Raji (cell line): ENCODE results near the gene GLDC.
A peak's percentile ranks its signal among the peaks of the same experiment; 100 is the strongest.

ENCODE experiments used
- POLR2A ChIP-seq: IDR thresholded peaks from 2 replicates; pipeline ENCODE4 v1.6.1; 2011; ENCODE audit warnings: low read depth, low read length, control low read depth; ENCODE audit not compliant: insufficient read depth

GLDC gene

GRCh38 chr9:6645355-6646292 lies at the start of gene GLDC:
TSS of gene GLDC (minus strand) at chr9:6645729. CDS start at chr9:6645499, 230 bp downstream.
- no peak for TF ChIP-seq POLR2A

- TF ChIP-seq POLR2A, result no peak
Observed at GRCh38 chr9:6692881-6693361, 47.4 kb upstream of the GLDC start.

GRCh38 chr9:6692433-6692832 lies 46.9 kb upstream of the GLDC start:
- TF ChIP-seq POLR2A, result no peak

- TF ChIP-seq POLR2A, result no peak
Observed at GRCh38 chr9:6689893-6690674, 44.6 kb upstream of the GLDC start.

GRCh38 chr9:6687180-6687579 lies 41.7 kb upstream of the GLDC start:
- TF ChIP-seq POLR2A, result no peak

GRCh38 chr9:6686396-6686795 lies 40.9 kb upstream of the GLDC start:
- TF ChIP-seq POLR2A, result no peak

GRCh38 chr9:6681957-6682501 lies 36.5 kb upstream of the GLDC start:
- no peak for TF ChIP-seq POLR2A

GRCh38 chr9:6681147-6681956 lies 35.8 kb upstream of the GLDC start:
- TF ChIP-seq POLR2A, result peak; percentile 84

- no peak for TF ChIP-seq POLR2A
Observed at GRCh38 chr9:6680797-6681146, 35.2 kb upstream of the GLDC start.

GRCh38 chr9:6677803-6678202 lies 32.3 kb upstream of the GLDC start:
- TF ChIP-seq POLR2A, result no peak

- no peak for TF ChIP-seq POLR2A
Observed at GRCh38 chr9:6676254-6676921, 30.9 kb upstream of the GLDC start.

- TF ChIP-seq POLR2A, result no peak
Observed at GRCh38 chr9:6675268-6675667, 29.7 kb upstream of the GLDC start.

GRCh38 chr9:6673326-6674025 lies 27.9 kb upstream of the GLDC start:
- no peak for TF ChIP-seq POLR2A

GRCh38 chr9:6672118-6672517 lies 26.6 kb upstream of the GLDC start:
- no peak for TF ChIP-seq POLR2A
